Neural crest cell (in vitro differentiated cells): ENCODE results near the gene ARHGAP10. TPM values are rescaled to one million over a fixed set of nuclear protein-coding genes. Genes with fewer than 3 reads are reported as not detected.
A peak's percentile ranks its signal among the peaks of the same experiment; 100 is the strongest.

ENCODE experiments used
- DNase-seq: peaks from one replicate; pipeline ENCODE4 v3.0.0; 2021; ENCODE audit warnings: low read depth, mixed read lengths, low spot score
- H3K27ac Mint-ChIP-seq: one replicate; pipeline ENCODE4 v1.8.0; 2021; ENCODE audit warnings: mild to moderate bottlenecking, mixed read lengths; ENCODE audit not compliant: unreplicated experiment
- H3K27me3 Mint-ChIP-seq: 2 replicates; pipeline ENCODE4 v1.8.0; 2021; ENCODE audit warnings: low read depth, mild to moderate bottlenecking, mixed read lengths
- H3K36me3 Mint-ChIP-seq: 2 replicates; pipeline ENCODE4 v1.8.0; 2021; ENCODE audit warnings: low read depth, mild to moderate bottlenecking, mixed read lengths
- H3K4me1 Mint-ChIP-seq: 2 replicates; pipeline ENCODE4 v1.8.0; 2021; ENCODE audit warnings: mixed read lengths
- H3K4me3 Mint-ChIP-seq: one replicate; pipeline ENCODE4 v1.8.0; 2021; ENCODE audit warnings: mild to moderate bottlenecking, mixed read lengths
- H3K9me3 Mint-ChIP-seq: 2 replicates; pipeline ENCODE4 v1.8.0; 2021; ENCODE audit warnings: mixed read lengths
- total RNA-seq: library from RNA; stranded (reverse); gene quantifications from 2 replicates; pipeline ENCODE4 v1.2.1, GENCODE V29; 2021
- TF ChIP-seq, protein P1 (sequence below): fragments of 200-600 bp; sonication (generic); conservative IDR thresholded peaks from 2 replicates; pipeline ENCODE4 v1.5.0; 2021; ENCODE audit warnings: antibody characterized with exemption, mild to moderate bottlenecking

Gene ARHGAP10
- total RNA-seq, 1 donor from 2014 or later, result 4.0 TPM

DNA sequence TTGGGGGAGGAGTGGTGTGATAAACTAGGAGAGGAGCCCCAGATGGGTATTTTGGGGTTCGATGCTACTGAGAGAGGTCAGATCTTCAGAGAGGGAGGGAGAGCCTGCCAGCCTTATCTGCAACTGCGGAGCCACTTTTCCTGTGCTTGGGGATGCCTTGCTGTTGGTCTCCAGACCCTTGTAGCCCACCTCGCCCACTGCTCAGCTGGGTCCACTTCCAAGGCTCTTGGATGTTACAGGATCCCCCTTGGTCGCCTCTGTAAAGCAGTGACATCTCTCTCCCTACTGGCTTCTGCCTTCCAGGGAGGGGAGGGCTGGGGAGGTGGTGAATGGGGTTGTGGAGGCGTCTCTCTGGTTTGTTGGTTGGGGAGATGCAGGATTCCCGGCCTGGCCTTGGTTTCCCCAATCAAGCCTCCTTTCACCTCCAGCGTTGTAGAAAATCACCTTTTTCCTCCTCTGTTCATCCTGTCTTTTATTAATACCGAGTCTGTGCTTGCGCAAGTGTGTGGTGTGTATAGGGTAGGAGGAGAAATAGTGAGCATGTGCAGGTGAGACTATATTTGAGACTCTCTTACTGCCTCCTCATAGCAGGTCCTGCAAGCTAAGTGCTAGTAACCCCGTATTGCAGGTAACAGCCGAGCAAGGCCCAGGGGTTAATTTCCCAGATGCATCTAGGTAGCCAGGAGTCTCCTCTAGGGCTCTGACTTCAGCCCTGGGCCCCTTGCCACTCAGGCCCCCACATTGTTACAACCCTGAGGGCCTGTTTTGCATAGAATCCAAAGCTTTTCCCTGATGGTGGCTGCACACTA, 337.4 kb downstream of the ARHGAP10 start:
- TF ChIP-seq, protein P1, sequence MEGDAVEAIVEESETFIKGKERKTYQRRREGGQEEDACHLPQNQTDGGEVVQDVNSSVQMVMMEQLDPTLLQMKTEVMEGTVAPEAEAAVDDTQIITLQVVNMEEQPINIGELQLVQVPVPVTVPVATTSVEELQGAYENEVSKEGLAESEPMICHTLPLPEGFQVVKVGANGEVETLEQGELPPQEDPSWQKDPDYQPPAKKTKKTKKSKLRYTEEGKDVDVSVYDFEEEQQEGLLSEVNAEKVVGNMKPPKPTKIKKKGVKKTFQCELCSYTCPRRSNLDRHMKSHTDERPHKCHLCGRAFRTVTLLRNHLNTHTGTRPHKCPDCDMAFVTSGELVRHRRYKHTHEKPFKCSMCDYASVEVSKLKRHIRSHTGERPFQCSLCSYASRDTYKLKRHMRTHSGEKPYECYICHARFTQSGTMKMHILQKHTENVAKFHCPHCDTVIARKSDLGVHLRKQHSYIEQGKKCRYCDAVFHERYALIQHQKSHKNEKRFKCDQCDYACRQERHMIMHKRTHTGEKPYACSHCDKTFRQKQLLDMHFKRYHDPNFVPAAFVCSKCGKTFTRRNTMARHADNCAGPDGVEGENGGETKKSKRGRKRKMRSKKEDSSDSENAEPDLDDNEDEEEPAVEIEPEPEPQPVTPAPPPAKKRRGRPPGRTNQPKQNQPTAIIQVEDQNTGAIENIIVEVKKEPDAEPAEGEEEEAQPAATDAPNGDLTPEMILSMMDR, result no peak
- H3K27ac Mint-ChIP-seq, result peak overlapping the region; percentile 32
- H3K9me3 Mint-ChIP-seq, result no peaks in the 10 kb centered on the region
- H3K27me3 Mint-ChIP-seq, result no peaks in the 10 kb centered on the region
- H3K4me1 Mint-ChIP-seq, result peaks cover 7% of the 10 kb centered on the region
- H3K36me3 Mint-ChIP-seq, result no peaks in the 10 kb centered on the region
- no peak for DNase-seq
- H3K4me3 Mint-ChIP-seq, result no peak overlapping the region

DNA sequence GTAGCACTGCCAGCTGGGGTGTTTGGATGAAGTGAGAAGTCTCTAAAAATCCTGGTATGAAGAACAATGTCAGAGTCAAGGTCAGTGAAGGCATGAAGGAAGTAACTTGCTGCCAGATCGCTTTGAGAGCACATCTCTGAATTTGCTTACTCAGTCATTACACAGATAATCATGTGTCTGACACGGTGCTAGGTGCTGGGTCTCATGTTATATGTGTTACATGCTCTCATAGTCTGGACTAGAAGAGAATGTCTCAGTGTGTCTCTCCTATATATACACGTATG, 337.9 kb downstream of the ARHGAP10 start:
- H3K9me3 Mint-ChIP-seq, result no peaks in the 10 kb centered on the region
- DNase-seq, result no peak
- no peaks in the 10 kb centered on the region for H3K36me3 Mint-ChIP-seq
- H3K4me1 Mint-ChIP-seq, result peaks cover 5% of the 10 kb centered on the region
- no peaks in the 10 kb centered on the region for H3K27me3 Mint-ChIP-seq
- no peak overlapping the region for H3K4me3 Mint-ChIP-seq
- H3K27ac Mint-ChIP-seq, result no peak overlapping the region
- TF ChIP-seq, protein P1, result no peak

DNA sequence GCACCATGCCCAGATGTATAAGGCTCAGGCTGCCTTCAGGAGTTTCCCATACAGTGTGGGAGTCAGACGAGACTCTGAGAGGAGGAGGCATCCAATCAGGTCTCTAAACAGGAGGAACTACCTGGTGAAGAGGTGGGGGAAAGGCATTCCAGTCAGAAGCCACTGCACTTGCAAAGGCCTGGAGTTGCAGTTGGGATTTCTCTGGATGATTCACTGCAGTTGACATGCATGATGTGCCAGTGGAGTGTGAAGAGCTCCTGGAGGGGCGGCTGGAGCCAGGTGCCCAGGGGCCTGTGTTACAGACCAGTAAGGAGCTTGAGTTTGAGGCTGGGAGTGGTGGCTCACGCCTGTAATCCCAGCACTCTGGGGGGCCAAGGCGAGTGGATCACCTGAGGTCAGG, 339.1 kb downstream of the ARHGAP10 start:
- Mint-ChIP-seq H3K9me3 (peaks cover 2% of the 10 kb centered on the region), H3K27ac (no peak overlapping the region), H3K4me1 (no peaks in the 10 kb centered on the region), H3K27me3 (no peaks in the 10 kb centered on the region), H3K4me3 (no peak overlapping the region), H3K36me3 (peaks cover under 1% of the 10 kb centered on the region)
- TF ChIP-seq, protein P1, result no peak
- DNase-seq, result no peak

DNA sequence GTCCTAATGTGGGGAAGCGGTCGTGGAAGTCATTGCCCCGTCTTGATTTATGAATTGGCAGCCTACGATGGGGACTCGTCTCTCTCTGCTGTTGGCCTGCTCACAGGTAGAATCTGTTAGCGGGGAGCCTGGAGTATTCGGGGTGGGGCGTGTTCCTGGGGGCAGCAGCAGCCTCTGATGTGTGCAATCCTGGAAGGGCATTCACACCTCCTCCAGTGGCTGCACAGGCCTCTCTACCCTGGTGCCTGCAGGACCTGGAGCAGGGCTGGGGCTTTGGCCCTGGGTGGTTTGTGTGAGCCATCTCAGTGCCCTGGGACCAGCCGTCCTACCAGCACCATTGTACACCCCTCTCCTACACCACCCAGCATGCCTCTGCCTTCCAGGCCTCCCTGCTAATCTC, 340.9 kb downstream of the ARHGAP10 start:
- peaks cover 2% of the 10 kb centered on the region for H3K9me3 Mint-ChIP-seq
- H3K4me3 Mint-ChIP-seq, result no peak overlapping the region
- no peaks in the 10 kb centered on the region for H3K27me3 Mint-ChIP-seq
- no peak for DNase-seq
- peaks cover 5% of the 10 kb centered on the region for H3K36me3 Mint-ChIP-seq
- H3K27ac Mint-ChIP-seq, result no peak overlapping the region
- H3K4me1 Mint-ChIP-seq, result no peaks in the 10 kb centered on the region
- TF ChIP-seq, protein P1, result no peak

DNA sequence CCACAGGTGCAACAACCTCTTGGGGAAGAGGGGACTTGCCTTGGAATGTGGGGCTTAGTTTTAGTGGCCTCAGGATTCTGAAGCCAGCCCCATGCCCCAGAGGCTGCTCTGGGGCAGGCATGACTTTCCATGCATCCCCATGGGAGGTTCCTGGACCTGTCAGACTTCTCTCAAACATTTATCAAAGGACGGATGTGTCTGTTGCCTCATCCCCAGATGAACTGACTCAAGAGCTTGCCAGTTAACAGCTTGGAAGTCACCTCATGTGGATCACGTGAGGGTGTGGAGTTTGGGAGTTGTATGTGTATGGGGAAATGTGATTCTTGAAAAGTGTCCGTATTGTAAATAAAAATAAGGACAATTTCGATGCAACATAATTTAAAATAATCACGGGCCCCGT, 341.5 kb downstream of the ARHGAP10 start:
- Mint-ChIP-seq H3K27me3 (no peaks in the 10 kb centered on the region), H3K36me3 (peaks cover 5% of the 10 kb centered on the region), H3K27ac (no peak overlapping the region), H3K4me1 (no peaks in the 10 kb centered on the region), H3K9me3 (peaks cover 2% of the 10 kb centered on the region), H3K4me3 (no peak overlapping the region)
- TF ChIP-seq, protein P1, result no peak
- DNase-seq, result no peak
